Measurements from ENCODE around the gene KIF21A.

The KIF21A gene

GRCh38 chr12:39351153-39351552, 91.8 kb downstream of the KIF21A start:
- Histone ChIP-seq H3K36me3 (ENCODE audit: low read length) (no peaks in the 10 kb centered on the region), H3K27me3 (ENCODE audit: low read length) (no peaks in the 10 kb centered on the region), H3K79me2 (ENCODE audit: insufficient read depth, low read length) (no peaks in the 10 kb centered on the region), H3K9me3 (ENCODE audit: insufficient read depth, low read length) (no peaks in the 10 kb centered on the region), H4K20me1 (ENCODE audit: low read depth, low read length) (no peaks in the 10 kb centered on the region), H3K27ac (ENCODE audit: low read depth, low read length) (no peak overlapping the region), H3K4me3 (ENCODE audit: insufficient read depth, low read length, poor library complexity, severe bottlenecking) (no peak overlapping the region), H3F3A (ENCODE audit: insufficient read depth) (no peaks in the 10 kb centered on the region), H3K9me2 (replicated peaks; ENCODE audit: insufficient read depth, low read length) (no peaks in the 10 kb centered on the region), H3K9ac (ENCODE audit: low read length) (no peak overlapping the region), H2AFZ (ENCODE audit: low read depth, low read length, severe bottlenecking) (no peak overlapping the region), H3K4me2 (ENCODE audit: low read depth, low read length, poor library complexity, severe bottlenecking) (no peak overlapping the region)
- TF ChIP-seq CTCF (IDR thresholded peaks at IDR 0.05; ENCODE audit: insufficient read depth, low read length, poor library complexity, severe bottlenecking) (no peak), EZH2phosphoT487 (conservative IDR thresholded peaks at IDR 0.05; ENCODE audit: low read length) (no peak)

GRCh38 chr12:39348941-39349626, 93.8 kb downstream of the KIF21A start:
- Histone ChIP-seq H3F3A (ENCODE audit: insufficient read depth) (no peaks in the 10 kb centered on the region), H3K36me3 (ENCODE audit: low read length) (no peaks in the 10 kb centered on the region), H3K9me2 (replicated peaks; ENCODE audit: insufficient read depth, low read length) (no peaks in the 10 kb centered on the region), H4K20me1 (ENCODE audit: low read depth, low read length) (no peaks in the 10 kb centered on the region), H3K9ac (ENCODE audit: low read length) (no peak overlapping the region), H3K4me3 (ENCODE audit: insufficient read depth, low read length, poor library complexity, severe bottlenecking) (no peak overlapping the region), H3K27me3 (ENCODE audit: low read length) (no peaks in the 10 kb centered on the region), H3K79me2 (ENCODE audit: insufficient read depth, low read length) (no peaks in the 10 kb centered on the region), H2AFZ (ENCODE audit: low read depth, low read length, severe bottlenecking) (no peak overlapping the region), H3K27ac (ENCODE audit: low read depth, low read length) (no peak overlapping the region), H3K9me3 (ENCODE audit: insufficient read depth, low read length) (no peaks in the 10 kb centered on the region), H3K4me2 (ENCODE audit: low read depth, low read length, poor library complexity, severe bottlenecking) (no peak overlapping the region)
- no peak for TF ChIP-seq EZH2phosphoT487 (conservative IDR thresholded peaks at IDR 0.05; ENCODE audit: low read length)
- TF ChIP-seq CTCF (IDR thresholded peaks at IDR 0.05; ENCODE audit: insufficient read depth, low read length, poor library complexity, severe bottlenecking), result no peak

- no peak for TF ChIP-seq EZH2phosphoT487 (conservative IDR thresholded peaks at IDR 0.05; ENCODE audit: low read length)
- no peak for TF ChIP-seq CTCF (IDR thresholded peaks at IDR 0.05; ENCODE audit: insufficient read depth, low read length, poor library complexity, severe bottlenecking)
- Histone ChIP-seq H3F3A (ENCODE audit: insufficient read depth) (no peaks in the 10 kb centered on the region), H4K20me1 (ENCODE audit: low read depth, low read length) (no peaks in the 10 kb centered on the region), H3K9ac (ENCODE audit: low read length) (no peak overlapping the region), H3K4me3 (ENCODE audit: insufficient read depth, low read length, poor library complexity, severe bottlenecking) (no peak overlapping the region), H3K9me2 (replicated peaks; ENCODE audit: insufficient read depth, low read length) (no peaks in the 10 kb centered on the region), H3K27ac (ENCODE audit: low read depth, low read length) (no peak overlapping the region), H3K9me3 (ENCODE audit: insufficient read depth, low read length) (no peaks in the 10 kb centered on the region), H3K36me3 (ENCODE audit: low read length) (no peaks in the 10 kb centered on the region), H3K27me3 (ENCODE audit: low read length) (no peaks in the 10 kb centered on the region), H3K4me2 (ENCODE audit: low read depth, low read length, poor library complexity, severe bottlenecking) (no peak overlapping the region), H3K79me2 (ENCODE audit: insufficient read depth, low read length) (no peaks in the 10 kb centered on the region), H2AFZ (ENCODE audit: low read depth, low read length, severe bottlenecking) (no peak overlapping the region)
Observed at GRCh38 chr12:39348523-39348922, 94.4 kb downstream of the KIF21A start.

Data from SU-DHL-6 (cell line).